Stimulated activated CD4-positive, alpha-beta T cell treated with anti-CD3 and anti-CD28 coated beads, Interleukin-4, amount 100 ng/mL, for 1 hour (primary cell): ENCODE data around the gene POU4F3.
"Not testable (repeated sequence)": the region's sequence is repeated elsewhere in the genome, so short reads cannot be mapped to it uniquely, and the experiment has no call there.

Source experiments
- DNase-seq: peaks from one replicate; pipeline ENCODE4 v3.0.0-alpha.2; 2020

Gene POU4F3

GRCh38 chr5:146338774-146339714 is at the start of gene POU4F3:
POU4F3 (plus strand) TSS chr5:146338839; CDS start chr5:146339113, 274 bp downstream.
- no peak for DNase-seq

GRCh38 chr5:146290318-146290717 is 48.3 kb upstream of the POU4F3 start:
- no peak for DNase-seq

GRCh38 chr5:146291421-146292074 is 47.1 kb upstream of the POU4F3 start:
- DNase-seq: no peak

- DNase-seq: no peak
These were observed 42.4 kb upstream of the POU4F3 start for GRCh38 chr5:146296245-146296644.

- not testable (repeated sequence) for DNase-seq
These were observed 39.7 kb upstream of the POU4F3 start for GRCh38 chr5:146298920-146299319.

GRCh38 chr5:146301626-146302025 is 37.0 kb upstream of the POU4F3 start:
- no peak for DNase-seq

- DNase-seq: no peak
These were observed 36.2 kb upstream of the POU4F3 start for GRCh38 chr5:146302406-146302805.

GRCh38 chr5:146306838-146307237 is 31.8 kb upstream of the POU4F3 start:
- DNase-seq: no peak

- DNase-seq: no peak
These were observed 30.8 kb upstream of the POU4F3 start for GRCh38 chr5:146307796-146308195.

GRCh38 chr5:146310540-146310939 is 28.1 kb upstream of the POU4F3 start:
- no peak for DNase-seq

- no peak for DNase-seq
These were observed 27.4 kb upstream of the POU4F3 start for GRCh38 chr5:146311278-146311677.

- no peak for DNase-seq
These were observed 25.6 kb upstream of the POU4F3 start for GRCh38 chr5:146313027-146313426.

- no peak for DNase-seq
These were observed 17.1 kb upstream of the POU4F3 start for GRCh38 chr5:146321571-146321970.

GRCh38 chr5:146327257-146327870 is 11.3 kb upstream of the POU4F3 start:
- DNase-seq: no peak

- DNase-seq: no peak
These were observed 10.7 kb upstream of the POU4F3 start for GRCh38 chr5:146327989-146328388.

- DNase-seq: no peak
These were observed 8.9 kb upstream of the POU4F3 start for GRCh38 chr5:146329697-146330096.

GRCh38 chr5:146331423-146331822 is 7.2 kb upstream of the POU4F3 start:
- no peak for DNase-seq

- DNase-seq: no peak
These were observed 4.5 kb upstream of the POU4F3 start for GRCh38 chr5:146334074-146334533.

- no peak for DNase-seq
These were observed 2.4 kb upstream of the POU4F3 start for GRCh38 chr5:146336197-146336596.

GRCh38 chr5:146337264-146337904 is 1.3 kb upstream of the POU4F3 start:
- no peak for DNase-seq

- DNase-seq: no peak
These were observed 711 bp upstream of the POU4F3 start for GRCh38 chr5:146337928-146338327.

- no peak for DNase-seq
These were observed 1.1 kb downstream of the POU4F3 start for GRCh38 chr5:146339715-146340259.
